ENCODE data around the gene BAZ1A.
"Not testable (repeated sequence)": the region's sequence is repeated elsewhere in the genome, so short reads cannot be mapped to it uniquely, and the experiment has no call there.

BAZ1A gene

GRCh38 chr14:34857689-34858449 is 17.3 kb downstream of the BAZ1A start:
- no peak for DNase-seq

- DNase-seq = no peak
Measured at GRCh38 chr14:34853041-34853440, 22.1 kb downstream of the BAZ1A start.

GRCh38 chr14:34851395-34851794 is 23.8 kb downstream of the BAZ1A start:
- DNase-seq = no peak

- no peak for DNase-seq
Measured at GRCh38 chr14:34845869-34846268, 29.3 kb downstream of the BAZ1A start.

- DNase-seq = no peak
Measured at GRCh38 chr14:34843011-34843554, 32.1 kb downstream of the BAZ1A start.

GRCh38 chr14:34837801-34838322 is 37.3 kb downstream of the BAZ1A start:
- DNase-seq = no peak

- DNase-seq = no peak
Measured at GRCh38 chr14:34835312-34835711, 39.8 kb downstream of the BAZ1A start.

GRCh38 chr14:34833549-34834523 is 41.3 kb downstream of the BAZ1A start:
- DNase-seq = no peak

GRCh38 chr14:34826661-34827060 is 48.5 kb downstream of the BAZ1A start:
- DNase-seq = no peak

- no peak for DNase-seq
Measured at GRCh38 chr14:34824826-34825225, 50.3 kb downstream of the BAZ1A start.

- no peak for DNase-seq
Measured at GRCh38 chr14:34824256-34824655, 50.9 kb downstream of the BAZ1A start.

- no peak for DNase-seq
Measured at GRCh38 chr14:34817768-34818167, 57.4 kb downstream of the BAZ1A start.

- no peak for DNase-seq
Measured at GRCh38 chr14:34810028-34810427, 65.1 kb downstream of the BAZ1A start.

GRCh38 chr14:34806257-34806656 is 68.9 kb downstream of the BAZ1A start:
- no peak for DNase-seq

- DNase-seq = no peak
Measured at GRCh38 chr14:34804933-34805332, 70.2 kb downstream of the BAZ1A start.

GRCh38 chr14:34798861-34799260 is 76.3 kb downstream of the BAZ1A start:
- not testable (repeated sequence) for DNase-seq

GRCh38 chr14:34797747-34798583 is 77.2 kb downstream of the BAZ1A start:
- DNase-seq = no peak

- DNase-seq = no peak
Measured at GRCh38 chr14:34796902-34797301, 78.3 kb downstream of the BAZ1A start.

- no peak for DNase-seq
Measured at GRCh38 chr14:34794941-34795340, 80.2 kb downstream of the BAZ1A start.

- DNase-seq = no peak
Measured at GRCh38 chr14:34794217-34794616, 80.9 kb downstream of the BAZ1A start.

GRCh38 chr14:34792598-34792997 is 82.6 kb downstream of the BAZ1A start:
- no peak for DNase-seq

GRCh38 chr14:34785223-34786006 is 89.7 kb downstream of the BAZ1A start:
- DNase-seq = no peak

Data from NCI-H1436 treated with DMSO at 0.1 percent for 48 hours (cell line).